GM19395 (cell line): ENCODE data around the gene ZFYVE28.

Source experiments
- ATAC-seq: cut with Tn5 transposase; IDR thresholded peaks from one replicate; pipeline ENCODE4 v1.9.1; 2021; ENCODE audit warnings: mild to moderate bottlenecking, moderate library complexity; ENCODE audit not compliant: unreplicated experiment

ZFYVE28 gene

DNA sequence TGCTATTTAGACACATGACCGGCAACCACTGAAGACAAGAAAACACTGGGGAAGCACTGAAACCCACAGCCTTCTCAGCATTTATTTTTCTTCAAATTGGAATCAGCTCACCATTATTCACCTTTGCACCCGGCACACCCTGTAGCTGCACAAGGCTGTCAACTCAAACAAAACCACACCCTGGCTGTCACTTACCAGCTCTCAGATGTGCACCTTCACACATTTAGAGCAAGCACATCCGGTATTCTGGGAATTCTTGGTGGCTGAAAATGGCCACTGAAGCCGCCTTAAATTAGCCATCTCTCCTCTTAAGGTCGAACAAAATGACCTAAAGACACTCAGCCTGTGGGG is 5.9 kb downstream of the ZFYVE28 start:
- peak; percentile 42 for ATAC-seq

DNA sequence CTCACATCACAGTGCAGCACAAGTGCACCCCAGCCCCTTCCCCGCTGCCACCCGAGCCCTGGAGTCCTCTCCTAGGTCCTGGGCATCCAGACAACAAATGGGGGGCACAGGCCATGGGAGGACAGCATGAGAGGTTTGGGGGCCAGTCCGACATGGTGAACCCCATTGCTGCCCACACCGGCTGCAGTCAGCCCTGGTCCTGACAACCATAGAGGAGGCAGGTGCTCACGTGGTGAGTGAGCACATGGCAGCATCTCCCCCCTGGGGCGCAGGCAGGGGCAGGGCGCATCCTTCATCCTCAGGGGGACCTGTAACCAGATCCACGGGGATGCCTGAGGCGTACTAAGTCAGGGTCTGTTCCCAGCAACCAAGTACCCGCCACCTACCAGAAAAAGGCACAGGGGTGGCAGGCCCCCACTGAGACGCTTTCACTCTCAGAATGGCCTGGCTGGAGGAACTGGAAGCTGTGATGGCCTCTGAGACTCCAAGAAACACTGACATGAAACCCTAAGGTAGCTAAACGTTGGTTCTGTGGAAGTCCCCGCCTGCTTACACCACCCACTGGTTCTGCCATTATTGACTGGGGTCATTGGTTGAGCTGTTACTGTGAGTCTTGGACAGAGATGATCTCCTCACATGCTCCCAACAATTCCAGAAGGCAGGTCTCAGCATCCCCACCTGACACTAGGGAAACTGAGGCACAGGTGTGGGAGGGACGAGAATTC is 6.5 kb downstream of the ZFYVE28 start:
- no peak for ATAC-seq

DNA sequence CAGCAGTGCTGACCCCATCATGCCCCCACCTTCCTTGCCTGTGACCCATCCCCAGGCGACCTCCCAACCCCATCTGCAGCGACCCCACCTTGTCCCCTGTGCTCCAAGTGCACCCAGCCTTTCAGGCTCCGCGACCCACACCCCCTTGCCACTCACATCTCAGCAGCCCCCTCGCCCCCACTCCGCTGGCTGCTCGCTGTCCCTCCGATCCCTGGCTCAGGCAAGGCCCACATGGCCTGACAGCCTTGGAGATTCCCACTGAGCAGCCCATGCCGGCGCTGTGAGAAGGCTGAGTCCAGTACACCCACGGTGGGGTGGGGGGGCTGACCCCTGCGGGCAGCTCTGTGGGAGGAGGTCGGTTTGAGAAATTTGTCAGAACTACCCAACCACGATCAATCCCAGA is 9.1 kb downstream of the ZFYVE28 start:
- ATAC-seq: no peak

DNA sequence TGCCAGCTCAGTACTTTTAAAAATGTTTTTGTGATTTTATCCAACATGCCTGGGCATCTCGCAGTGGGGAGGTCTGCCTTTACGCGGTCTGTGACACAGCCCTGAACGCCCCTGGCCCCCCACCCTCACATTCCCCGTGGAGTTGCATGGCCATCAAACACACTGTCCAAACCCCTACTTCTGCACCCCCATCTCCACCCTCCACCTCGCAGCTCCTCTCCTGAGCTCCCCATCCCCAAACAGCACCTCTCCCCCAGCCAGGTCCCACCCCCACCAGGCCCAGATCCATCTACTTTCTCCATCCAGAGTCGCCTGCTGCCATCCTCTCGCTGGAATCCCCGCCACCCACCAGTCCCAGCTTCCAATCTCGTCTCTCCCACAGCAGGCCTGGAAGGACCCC is 9.5 kb downstream of the ZFYVE28 start:
- no peak for ATAC-seq

DNA sequence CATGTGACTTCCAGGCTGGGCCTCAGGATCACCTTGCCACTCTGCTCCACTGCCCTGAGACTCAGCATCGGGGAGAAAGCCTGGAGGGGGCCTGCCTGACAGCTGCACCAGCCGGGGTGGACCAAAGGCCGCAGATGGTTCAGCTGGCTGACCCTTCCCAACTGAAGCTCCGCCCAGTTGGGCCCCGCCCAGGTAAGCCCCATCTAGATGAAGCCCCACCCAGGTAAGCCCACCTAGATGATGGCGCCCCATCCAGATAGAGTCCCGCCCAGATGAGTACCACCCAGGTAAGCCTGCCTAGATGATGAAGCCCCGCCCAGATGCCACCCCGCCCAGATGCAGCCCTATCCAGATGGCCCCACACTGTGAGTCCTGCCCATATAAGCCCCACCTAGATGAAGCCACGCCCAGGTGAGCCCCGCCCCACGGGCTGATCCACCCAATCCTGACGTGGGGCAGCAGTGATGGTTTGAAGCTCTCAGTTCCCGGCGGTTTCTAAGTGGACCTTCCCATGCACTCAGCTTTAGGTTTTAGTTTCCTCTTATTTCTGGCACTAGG is 10.0 kb downstream of the ZFYVE28 start:
- ATAC-seq: no peak

DNA sequence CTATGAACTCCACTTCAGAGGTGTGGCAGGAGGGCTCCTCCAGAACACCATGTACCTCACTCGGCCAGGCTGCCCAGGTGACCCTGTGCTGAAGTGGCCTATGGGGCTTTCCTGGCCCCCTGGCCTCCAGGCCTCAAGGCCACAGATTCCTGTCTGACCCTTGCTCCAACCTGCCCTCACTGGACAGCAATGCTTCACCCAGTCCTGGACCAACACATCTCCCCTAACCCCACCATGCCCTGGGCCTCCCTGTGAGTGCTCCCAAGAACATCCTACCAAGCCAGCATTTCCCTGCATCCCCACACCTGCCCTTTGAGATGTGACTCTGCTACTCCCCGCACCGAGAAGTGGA is 10.5 kb downstream of the ZFYVE28 start:
- no peak for ATAC-seq

DNA sequence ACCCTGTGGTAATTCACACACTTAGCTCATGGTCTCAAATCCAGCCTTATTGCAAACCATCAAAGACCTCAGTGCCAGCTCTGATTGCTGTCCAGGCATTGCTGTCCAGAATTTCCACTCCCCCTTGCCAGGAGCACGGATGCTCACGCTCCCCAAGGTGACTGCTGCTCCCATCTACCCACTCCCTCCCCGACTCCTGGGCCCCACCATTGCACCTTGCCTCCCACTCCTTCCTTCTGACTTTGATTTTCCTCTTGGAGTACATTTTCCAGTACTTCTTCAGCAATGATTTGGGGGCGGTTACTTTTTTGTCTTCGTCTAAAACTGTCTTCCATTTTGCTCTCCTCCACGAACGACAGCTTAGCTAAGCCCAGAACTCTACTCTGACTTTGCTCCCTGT is 11.5 kb downstream of the ZFYVE28 start:
- no peak for ATAC-seq

DNA sequence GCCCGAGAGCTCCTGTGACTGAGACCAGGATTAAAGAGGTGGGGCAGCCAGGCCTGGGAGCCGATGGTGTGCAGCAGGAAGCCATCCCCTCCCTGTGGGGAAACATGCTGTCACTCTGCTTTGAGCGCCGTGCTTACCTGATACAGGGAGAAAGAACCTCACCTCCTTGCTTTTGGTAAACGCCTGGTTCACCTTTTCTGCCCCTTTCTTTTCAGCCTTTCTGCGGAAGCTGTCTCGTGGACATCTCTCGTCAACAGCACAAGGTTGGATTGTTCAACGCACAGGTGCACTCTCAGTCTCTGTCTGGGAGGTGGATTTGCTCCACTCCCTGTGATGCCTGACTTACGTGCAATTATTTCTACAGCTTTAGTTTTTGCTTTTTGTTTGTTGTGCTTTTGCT is 12.0 kb downstream of the ZFYVE28 start:
- ATAC-seq: no peak

DNA sequence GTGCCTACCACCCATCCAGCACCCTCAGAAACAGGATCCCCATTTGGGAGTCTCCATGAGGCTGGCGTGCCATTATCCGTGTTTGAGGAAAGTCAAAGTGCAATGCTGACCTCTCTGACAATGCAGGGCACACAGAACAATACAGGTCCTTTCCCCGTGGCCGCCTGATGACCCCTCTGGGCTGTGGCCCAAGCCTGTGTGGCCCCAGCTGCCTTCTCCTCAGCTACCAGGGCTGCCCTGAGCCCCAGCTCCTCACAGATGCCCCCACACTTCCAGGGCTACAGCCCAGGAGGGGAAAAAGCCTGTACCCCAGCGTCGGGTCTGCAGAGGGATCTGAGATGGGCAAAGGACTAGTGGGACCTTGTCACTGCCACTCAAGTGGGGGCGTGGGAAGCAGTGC is 15.5 kb downstream of the ZFYVE28 start:
- no peak for ATAC-seq

DNA sequence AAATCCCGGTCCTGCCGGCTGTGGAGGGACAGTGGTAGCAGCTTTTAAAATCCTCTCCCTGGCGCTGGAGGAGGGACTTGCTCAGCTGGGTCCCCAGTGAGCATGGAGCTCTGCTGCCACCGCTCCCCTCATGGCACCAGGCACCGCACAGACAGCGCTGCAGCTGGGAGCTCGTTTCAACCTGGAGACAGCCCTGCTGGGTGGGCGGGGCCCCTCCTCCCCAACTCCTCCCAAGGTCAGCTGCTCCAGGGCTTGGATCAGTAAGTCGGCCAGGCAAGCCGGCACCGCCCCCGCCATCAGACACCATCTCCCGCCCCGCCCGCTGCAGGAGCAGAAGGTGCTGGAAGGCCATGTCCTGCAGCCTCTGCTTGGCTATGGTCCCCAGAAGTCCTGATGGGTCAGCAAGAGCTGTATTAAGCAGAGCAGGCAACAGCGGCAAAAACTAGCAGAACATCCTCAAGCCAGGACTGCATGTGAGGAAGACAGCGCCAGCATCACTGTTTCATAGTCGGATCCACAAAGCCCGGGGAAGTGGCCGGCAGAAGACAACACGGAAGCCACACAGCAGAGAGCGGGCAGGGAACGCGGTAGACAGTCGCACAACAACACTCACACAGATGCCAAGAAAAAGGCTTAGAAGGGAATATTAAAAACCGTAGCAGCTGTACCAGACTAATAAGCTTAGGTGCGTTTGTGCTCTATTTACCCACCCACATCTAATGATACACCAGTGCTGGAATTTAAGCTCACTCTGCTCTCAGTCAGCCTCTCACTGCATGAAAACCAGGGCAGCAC is 16.2 kb downstream of the ZFYVE28 start:
- ATAC-seq: no peak

DNA sequence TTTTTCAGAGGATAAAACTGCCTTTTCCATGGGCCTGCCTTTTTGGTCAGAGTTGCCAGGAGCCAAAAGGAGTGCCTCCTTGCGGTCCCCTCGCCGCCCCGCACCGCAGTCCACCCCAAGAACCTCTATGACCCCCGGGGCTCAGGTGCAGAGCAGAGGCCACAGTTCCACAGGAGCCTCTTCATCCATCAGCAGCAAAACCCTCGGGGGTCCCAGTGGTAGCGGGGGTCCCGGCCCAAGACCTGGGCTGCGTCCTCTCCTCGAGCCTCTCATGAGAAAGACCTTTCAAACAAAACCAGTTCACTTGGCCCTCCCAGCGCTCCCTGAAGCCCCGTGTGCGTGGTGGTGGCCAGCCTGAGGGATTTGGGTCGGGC is 16.8 kb downstream of the ZFYVE28 start:
- no peak for ATAC-seq

DNA sequence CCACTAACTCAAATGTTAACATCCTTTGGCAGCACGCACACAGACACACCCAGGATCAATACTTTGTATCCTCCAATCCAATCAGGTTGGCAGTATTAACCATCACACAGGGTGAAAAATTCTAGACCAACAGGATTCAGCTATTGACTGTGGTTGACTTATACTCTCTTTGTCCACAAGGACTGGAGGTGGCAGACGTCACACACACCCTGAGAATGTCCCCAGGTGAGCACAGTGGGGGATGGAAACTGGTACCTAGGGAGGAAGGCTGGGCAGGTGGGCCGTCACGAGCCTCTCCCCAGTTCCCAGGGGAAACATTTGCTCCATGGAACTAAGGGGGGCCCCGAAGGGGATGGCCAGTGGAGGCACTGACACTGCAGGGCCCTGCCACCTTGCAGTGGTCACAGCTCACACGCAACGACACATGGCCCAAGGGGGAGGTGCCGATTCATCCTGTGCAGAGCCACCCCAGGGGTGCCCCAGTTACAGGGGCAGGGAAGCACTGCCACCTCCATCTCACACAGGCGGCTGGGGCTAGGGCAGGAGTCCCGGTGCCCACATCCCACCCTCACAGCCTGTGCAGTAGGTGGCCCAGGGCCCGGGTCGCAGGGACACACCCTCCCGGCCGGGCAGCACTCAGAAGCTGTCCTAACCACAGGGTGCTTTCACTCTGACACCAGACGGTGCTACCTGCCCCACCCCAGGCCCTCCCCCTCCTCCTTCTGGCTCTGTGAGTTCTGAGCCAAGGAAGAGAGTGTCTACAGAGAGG is 17.4 kb downstream of the ZFYVE28 start:
- no peak for ATAC-seq

DNA sequence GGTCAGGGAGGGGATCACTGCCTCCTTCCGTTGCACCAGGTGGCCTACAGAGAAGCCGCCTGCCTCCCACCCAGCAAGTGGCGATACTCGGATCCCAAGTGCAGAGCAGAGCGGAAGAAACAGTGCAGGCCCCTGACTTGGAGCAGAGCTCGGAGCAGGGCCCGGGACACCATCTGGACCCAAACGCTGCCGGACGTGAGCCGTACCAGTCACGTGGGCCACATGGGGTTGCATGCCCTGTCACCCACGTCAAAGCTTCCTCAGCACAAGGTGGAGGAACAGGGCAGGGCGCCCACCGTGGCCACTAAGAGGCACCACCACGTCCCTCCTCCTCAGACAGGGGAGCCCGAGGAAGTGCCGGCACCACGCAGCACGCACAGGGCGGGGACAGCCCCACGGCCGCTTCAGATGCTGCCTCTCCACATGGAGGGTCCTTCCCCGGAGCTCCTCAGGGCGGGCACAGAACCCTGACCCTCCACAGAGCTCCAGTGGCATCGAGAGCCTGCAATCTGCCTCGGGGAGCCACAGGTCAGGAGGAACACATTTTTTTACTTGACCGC is 18.7 kb downstream of the ZFYVE28 start:
- ATAC-seq: no peak

DNA sequence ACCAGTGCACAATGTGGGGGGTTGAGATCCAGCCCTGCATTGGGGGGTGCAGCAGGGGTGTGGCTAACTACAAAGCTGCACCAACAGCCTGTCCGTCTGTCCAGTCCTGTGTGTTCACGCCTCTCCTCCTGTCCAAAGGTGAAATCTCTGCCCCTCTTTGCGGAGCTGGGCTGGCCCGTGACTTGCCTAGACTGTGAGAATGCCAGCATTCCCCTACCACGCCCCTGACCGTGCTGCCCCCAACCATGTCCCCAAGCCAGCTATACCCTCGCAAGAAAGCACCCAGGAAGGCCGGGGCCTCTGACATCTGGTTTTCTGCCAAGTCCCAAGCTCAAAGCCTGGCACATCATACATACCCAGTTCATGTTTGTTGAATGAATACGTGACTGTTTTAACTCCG is 19.2 kb downstream of the ZFYVE28 start:
- ATAC-seq: no peak

DNA sequence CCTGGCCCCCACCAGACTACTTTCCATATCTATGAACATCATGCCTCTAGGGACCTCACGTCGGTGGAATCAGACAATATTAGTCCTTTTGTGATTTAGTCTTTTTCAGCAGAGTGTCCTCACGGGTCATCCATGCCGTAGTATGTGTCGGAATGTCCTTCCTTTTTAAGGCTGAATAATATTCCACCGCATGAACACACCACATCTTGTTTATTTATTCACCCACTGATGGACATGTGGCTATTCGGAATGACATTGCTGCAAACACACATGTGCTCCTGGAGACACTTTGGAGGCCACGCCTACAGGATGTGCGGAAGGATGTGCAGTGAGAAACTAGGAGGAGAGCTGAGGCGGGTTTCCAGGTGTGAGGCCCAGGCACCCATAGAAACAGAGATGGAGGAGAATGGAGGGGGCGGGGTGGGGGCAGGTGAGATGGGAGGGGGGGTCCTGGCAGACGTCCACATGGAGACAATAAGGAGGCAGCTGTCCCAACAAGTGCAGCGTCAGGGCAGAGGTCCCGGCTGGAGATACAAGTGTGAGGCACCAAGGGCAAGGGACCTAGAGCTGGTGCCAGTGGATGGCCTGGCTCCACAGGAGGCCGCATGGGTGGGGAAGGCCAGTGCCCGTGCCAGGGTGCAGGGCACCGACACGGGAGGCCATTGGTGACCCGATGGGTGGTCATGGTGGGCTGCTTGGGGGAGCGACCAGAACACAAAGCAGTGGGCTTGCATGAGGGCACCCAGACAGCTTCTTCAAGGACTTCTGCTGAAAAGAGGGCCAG is 20.7 kb downstream of the ZFYVE28 start:
- ATAC-seq: no peak

DNA sequence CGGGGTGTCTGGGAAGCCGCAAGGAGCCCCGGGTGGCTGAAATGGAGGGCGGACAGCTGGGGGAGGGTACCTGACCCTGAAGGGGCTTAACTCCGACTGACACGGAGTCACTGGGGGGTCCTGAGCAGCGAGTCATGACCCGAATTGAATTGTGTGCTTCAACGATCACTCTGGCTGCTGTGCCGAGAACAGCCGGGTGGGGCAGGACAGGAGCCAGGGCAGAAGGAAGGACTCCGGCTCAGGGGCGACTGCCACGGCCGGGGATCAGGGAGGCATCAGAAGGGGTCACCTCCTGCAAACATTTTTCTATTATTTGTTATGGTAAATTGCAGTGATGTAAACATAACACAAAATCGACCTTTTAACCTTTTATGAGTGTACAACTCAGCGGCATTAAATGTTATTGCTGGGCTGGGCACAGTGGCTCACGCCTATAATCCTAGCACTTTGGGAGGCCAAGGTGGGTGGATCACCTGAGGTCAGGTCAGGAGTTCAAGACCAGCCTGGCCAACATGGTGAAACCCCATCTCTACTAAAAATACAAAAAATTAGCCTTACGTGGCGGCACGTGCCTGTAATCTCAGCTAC is 21.6 kb downstream of the ZFYVE28 start:
- no peak for ATAC-seq

DNA sequence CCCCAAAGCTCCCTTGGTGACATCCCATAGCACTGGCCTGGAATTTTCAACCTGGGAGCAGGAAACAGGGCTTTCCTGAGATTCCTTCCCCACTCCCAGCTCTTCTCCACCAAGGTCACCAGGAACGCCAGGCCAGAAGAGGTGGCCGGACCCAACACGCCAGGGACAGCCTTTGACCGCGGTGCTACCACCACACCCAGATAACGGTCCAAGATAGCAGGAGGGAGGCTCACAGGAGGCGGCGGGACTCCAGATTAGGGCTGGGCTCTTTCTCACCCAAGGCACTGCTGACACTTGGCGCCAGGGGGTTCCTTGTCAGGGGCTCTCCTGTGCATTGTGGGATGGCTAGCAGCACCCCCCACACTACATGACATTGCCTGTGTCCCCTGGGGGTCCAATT is 22.9 kb downstream of the ZFYVE28 start:
- ATAC-seq: no peak

DNA sequence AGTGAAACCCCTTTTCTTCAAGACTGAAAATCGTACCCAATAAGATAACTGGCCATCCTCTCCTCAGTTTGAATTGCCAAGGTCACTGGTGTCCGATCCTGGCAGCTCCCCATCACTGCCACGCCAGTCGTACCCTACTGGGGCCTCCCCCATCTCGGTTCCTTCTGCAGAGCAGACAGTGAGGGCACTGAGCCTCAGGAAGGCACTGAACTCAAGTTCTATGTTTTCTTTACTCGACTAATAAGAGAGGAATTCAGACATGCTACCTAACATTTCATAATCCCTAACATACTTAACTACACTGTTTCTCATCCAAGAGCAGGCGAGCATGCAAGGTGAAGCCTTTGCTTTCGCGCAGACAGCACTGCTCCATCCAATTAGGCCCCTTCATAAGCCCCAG is 23.4 kb downstream of the ZFYVE28 start:
- ATAC-seq: no peak

DNA sequence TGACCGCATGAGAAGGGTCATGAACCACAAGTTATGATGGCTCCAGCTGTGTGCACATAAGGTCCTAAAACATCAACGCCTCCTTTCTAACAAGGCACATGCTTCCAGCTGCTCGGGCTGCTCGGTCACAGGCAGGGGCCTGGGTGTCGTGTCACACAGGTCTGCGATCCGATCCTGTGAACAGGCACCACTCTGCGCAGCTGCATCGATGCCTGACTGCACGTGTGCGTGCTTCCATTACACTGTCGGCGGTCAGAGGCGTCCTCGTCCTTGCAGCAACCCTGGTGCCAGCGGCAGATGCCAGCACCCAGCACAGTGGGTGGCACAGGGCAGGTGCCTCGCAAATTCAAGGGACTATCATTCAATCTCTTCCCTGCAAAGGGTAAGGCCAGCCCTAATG is 23.9 kb downstream of the ZFYVE28 start:
- no peak for ATAC-seq
